Measurements from ENCODE around the gene SLIT1.
A peak's percentile ranks its signal among the peaks of the same experiment; 100 is the strongest.

SLIT1 gene

GRCh38 chr10:97199152-97199551, 13.4 kb upstream of the SLIT1 start:
- no peak for DNase-seq

- DNase-seq = no peak
Observed at GRCh38 chr10:97197030-97197500, 11.3 kb upstream of the SLIT1 start.

GRCh38 chr10:97196223-97197029, 10.7 kb upstream of the SLIT1 start:
- DNase-seq = peak; percentile 74

- no peak for DNase-seq
Observed at GRCh38 chr10:97195706-97196222, 10.0 kb upstream of the SLIT1 start.

GRCh38 chr10:97192952-97193435, 7.2 kb upstream of the SLIT1 start:
- DNase-seq = no peak

GRCh38 chr10:97190450-97190849, 4.7 kb upstream of the SLIT1 start:
- no peak for DNase-seq

- peak; percentile 17 for DNase-seq
Observed at GRCh38 chr10:97188261-97188711, 2.5 kb upstream of the SLIT1 start.

GRCh38 chr10:97186911-97187310, 1.2 kb upstream of the SLIT1 start:
- DNase-seq = no peak

- DNase-seq = no peak
Observed at GRCh38 chr10:97184971-97185325, 811 bp downstream of the SLIT1 start.

GRCh38 chr10:97183314-97183713, 2.4 kb downstream of the SLIT1 start:
- DNase-seq = no peak

- DNase-seq = no peak
Observed at GRCh38 chr10:97182288-97182990, 3.3 kb downstream of the SLIT1 start.

- DNase-seq = no peak
Observed at GRCh38 chr10:97180986-97181385, 4.8 kb downstream of the SLIT1 start.

- DNase-seq = no peak
Observed at GRCh38 chr10:97180363-97180755, 5.4 kb downstream of the SLIT1 start.

- peak; percentile 30 for DNase-seq
Observed at GRCh38 chr10:97179731-97180362, 5.9 kb downstream of the SLIT1 start.

- DNase-seq = no peak
Observed at GRCh38 chr10:97179311-97179710, 6.4 kb downstream of the SLIT1 start.

- DNase-seq = no peak
Observed at GRCh38 chr10:97178074-97178473, 7.7 kb downstream of the SLIT1 start.

GRCh38 chr10:97176226-97176625, 9.5 kb downstream of the SLIT1 start:
- no peak for DNase-seq

GRCh38 chr10:97175586-97175985, 10.2 kb downstream of the SLIT1 start:
- no peak for DNase-seq

GRCh38 chr10:97174941-97175340, 10.8 kb downstream of the SLIT1 start:
- DNase-seq = no peak

- DNase-seq = no peak
Observed at GRCh38 chr10:97174276-97174775, 11.4 kb downstream of the SLIT1 start.

- no peak for DNase-seq
Observed at GRCh38 chr10:97173036-97173435, 12.7 kb downstream of the SLIT1 start.

- DNase-seq = no peak
Observed at GRCh38 chr10:97171001-97171400, 14.8 kb downstream of the SLIT1 start.
